Large intestine (tissue), 3 donors: ENCODE measurements around the gene NSL1. TPM values are rescaled to one million over a fixed set of nuclear protein-coding genes. Genes with fewer than 3 reads are reported as not detected.

Experiments
- DNase-seq, 2 donors: peaks; one replicate each; pipeline versions ENCODE4 v3.0.0 to v3.0.0-alpha.2; 2013
- H3K27ac ChIP-seq: one replicate; pipeline ENCODE4 v1.5.1; 2013; ENCODE audit warnings: low read length
- H3K27me3 ChIP-seq: 2 replicates; pipeline ENCODE4 v1.6.1; 2013; ENCODE audit warnings: low read length; ENCODE audit not compliant: control insufficient read depth, insufficient read depth
- H3K36me3 ChIP-seq: 2 replicates; pipeline ENCODE4 v1.6.1; 2013; ENCODE audit warnings: low read length; ENCODE audit not compliant: control insufficient read depth, insufficient read depth
- H3K4me1 ChIP-seq: one replicate; pipeline ENCODE4 v1.6.1; 2013; ENCODE audit warnings: low read length; ENCODE audit not compliant: control insufficient read depth, insufficient read depth
- H3K4me3 ChIP-seq: one replicate; pipeline ENCODE4 v1.5.1; 2013; ENCODE audit warnings: low read length
- H3K9me3 ChIP-seq: one replicate; pipeline ENCODE4 v1.6.1; 2013; ENCODE audit warnings: mild to moderate bottlenecking, low read depth, low read length, moderate library complexity; ENCODE audit not compliant: control insufficient read depth
- WGBS: methylation state at CpG from one replicate; pipeline ENCODE4 v1.1.5; 2013; ENCODE audit warnings: low lambda C conversion rate; ENCODE audit not compliant: insufficient coverage; 5-methylcytosine and 5-hydroxymethylcytosine counted together
- polyA plus RNA-seq: library from polyadenylated mRNA; unstranded; fragments of 120-200 nt; gene quantifications from one replicate; pipeline ENCODE4 v1.2.1, GENCODE V29; 2013

NSL1 gene
- polyA plus RNA-seq, 1 donor: 34.6 TPM

DNA sequence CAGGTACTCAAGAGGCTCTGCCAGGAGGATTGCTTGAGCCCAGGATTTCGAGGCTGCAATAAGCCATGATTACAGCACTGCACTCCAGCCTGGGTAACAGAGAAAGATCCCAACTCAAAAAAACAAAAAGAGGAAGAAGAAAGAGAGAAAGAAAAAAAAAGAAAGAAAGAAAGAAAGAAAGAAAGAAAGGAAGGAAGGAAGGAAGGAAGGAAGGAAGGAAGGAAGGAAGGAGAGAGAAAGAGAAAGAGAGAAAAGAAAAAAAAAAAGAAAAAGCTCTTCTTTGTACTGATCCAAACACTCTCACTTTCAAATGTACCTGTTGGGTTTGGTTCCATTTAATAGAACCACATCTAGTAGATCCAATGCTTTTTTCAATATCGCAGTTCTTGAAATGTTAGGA, 103.8 kb downstream of the NSL1 start:
- DNase-seq: no peak
- Histone ChIP-seq H3K36me3 (no peaks in the 10 kb centered on the region), H3K9me3 (no peaks in the 10 kb centered on the region), H3K27me3 (peaks cover 15% of the 10 kb centered on the region), H3K4me1 (no peaks in the 10 kb centered on the region), H3K27ac (no peak overlapping the region), H3K4me3 (no peak overlapping the region)
- 80% methylated on average over 1 of the region's 2 CpGs for WGBS

DNA sequence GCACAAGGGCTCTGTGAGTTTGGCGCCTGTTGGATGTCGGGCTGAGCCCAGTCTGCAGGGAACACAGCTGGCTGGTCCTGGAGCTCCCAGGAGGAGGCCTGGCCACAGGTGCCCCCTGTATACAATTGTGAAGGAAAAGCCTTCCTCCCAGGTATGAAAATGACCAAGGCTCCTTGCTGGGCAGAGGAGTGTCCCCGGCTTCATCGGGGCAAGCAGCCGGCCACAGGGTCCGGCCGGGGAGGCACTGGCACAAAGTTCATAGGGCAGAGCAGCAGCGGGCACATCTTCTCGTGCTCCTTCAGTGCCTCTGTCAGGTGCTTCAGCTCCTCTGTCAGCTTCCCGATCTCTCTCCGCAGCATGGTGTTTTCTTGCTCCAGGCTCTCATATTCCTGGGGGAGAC, 105.0 kb downstream of the NSL1 start:
- Histone ChIP-seq H3K27me3 (peaks cover 13% of the 10 kb centered on the region), H3K4me1 (no peaks in the 10 kb centered on the region), H3K27ac (no peak overlapping the region), H3K4me3 (no peak overlapping the region), H3K36me3 (no peaks in the 10 kb centered on the region), H3K9me3 (no peaks in the 10 kb centered on the region)
- DNase-seq: no peak
- 100% methylated on average over 1 of the region's 11 CpGs for WGBS

DNA sequence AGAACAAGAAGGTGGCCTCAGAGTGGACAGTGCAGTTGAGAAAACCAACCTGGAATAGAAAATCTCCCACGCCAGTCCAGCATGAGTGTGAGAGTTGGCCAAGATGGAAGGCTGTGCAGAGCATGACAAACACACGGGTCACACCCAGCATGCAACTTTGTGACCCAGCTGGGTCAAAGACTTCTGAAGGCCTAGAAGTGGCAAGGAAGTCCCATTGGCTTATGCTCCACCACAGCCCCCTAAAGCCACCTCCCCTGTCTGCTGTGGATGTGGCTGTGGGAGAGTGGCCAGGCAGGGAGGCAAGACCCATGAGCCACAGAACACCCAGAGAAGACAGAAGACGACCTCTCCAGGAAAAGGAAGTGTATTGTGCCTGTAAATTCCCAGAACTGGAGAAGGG, 105.5 kb downstream of the NSL1 start:
- Histone ChIP-seq H3K9me3 (no peaks in the 10 kb centered on the region), H3K27me3 (peaks cover 11% of the 10 kb centered on the region), H3K27ac (no peak overlapping the region), H3K4me1 (no peaks in the 10 kb centered on the region), H3K4me3 (no peak overlapping the region), H3K36me3 (no peaks in the 10 kb centered on the region)
- DNase-seq: no peak
- WGBS: no CpG with 5 or more reads among the region's 3 CpGs

DNA sequence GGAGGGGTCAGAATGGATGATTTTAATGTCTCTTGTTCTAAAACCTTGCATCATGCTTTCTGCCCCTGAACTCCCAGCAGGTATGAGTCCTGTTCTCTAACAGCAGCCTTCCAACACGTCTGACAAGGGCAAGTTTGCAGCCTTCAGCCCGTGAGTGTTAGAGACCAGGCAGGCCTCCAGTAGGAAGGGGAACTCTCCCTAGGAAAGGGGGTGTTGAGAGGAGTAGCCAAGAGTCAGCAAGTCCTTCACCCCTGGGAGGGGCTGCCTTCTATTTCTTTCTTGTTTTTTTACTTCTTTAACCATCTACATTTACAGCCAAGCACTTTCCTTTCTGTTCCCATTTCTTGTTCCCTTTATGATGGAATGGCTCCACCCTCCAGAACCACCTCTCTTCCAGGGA, 106.1 kb downstream of the NSL1 start:
- H3K9me3 ChIP-seq: no peaks in the 10 kb centered on the region
- no peak for DNase-seq
- no peak overlapping the region for H3K4me3 ChIP-seq
- WGBS: no CpG with 5 or more reads among the region's 2 CpGs
- peaks cover 7% of the 10 kb centered on the region for H3K27me3 ChIP-seq
- H3K4me1 ChIP-seq: no peaks in the 10 kb centered on the region
- H3K36me3 ChIP-seq: no peaks in the 10 kb centered on the region
- H3K27ac ChIP-seq: no peak overlapping the region

DNA sequence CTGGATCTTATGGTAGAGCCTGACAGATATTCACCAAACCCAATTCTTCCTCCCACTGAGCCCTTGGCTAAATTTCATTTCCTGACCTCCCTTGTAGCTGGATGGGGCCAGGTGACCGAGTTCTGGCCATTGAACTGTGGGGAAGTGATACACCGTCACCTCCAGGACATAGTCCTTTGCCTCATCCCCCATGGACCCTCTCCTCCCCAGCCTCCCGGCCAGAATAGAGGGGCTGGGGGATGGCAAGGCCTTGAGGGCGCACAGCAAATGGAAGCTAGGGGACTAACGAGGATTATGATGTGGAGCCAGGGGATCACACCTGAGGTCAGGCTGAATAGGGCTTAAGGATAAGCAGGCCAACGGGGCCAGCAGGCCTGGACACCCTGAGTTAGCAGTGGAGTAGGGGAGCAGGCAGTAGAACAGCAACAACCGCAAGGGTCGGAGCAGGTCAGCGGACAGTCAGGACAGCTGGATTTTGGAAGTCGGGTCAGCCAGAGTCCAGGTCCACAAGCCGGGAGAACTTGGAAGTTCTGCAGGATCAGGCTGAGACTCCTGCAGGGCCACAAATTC, 107.0 kb downstream of the NSL1 start:
- DNase-seq: no peak
- Histone ChIP-seq H3K36me3 (no peaks in the 10 kb centered on the region), H3K4me1 (no peaks in the 10 kb centered on the region), H3K27me3 (peaks cover 6% of the 10 kb centered on the region), H3K9me3 (no peaks in the 10 kb centered on the region), H3K27ac (no peak overlapping the region), H3K4me3 (no peak overlapping the region)
- no CpG with 5 or more reads among the region's 11 CpGs for WGBS

DNA sequence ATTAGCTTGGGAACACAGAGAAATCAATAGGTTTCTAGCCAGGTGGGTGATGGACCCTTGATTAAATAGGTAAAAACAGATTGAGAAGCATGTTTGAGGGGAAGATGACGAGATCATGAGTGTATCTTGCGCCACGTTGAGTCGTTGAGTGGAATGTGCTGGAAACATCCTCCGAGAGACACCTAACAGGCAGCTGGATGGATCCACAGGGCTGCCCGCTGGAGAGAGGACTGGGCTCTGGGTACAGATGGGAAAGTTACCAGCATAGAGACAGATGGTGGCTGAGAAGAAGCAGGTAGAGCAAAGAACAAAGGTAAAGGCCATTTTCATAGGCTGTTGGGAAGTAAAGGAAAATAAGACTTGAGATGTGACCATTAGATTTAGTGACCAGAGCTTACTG, 107.5 kb downstream of the NSL1 start:
- WGBS: 95% methylated on average over 3 of the region's 6 CpGs
- no peaks in the 10 kb centered on the region for H3K36me3 ChIP-seq
- no peaks in the 10 kb centered on the region for H3K4me1 ChIP-seq
- no peaks in the 10 kb centered on the region for H3K9me3 ChIP-seq
- no peak overlapping the region for H3K27ac ChIP-seq
- peaks cover 6% of the 10 kb centered on the region for H3K27me3 ChIP-seq
- DNase-seq: no peak
- H3K4me3 ChIP-seq: no peak overlapping the region

DNA sequence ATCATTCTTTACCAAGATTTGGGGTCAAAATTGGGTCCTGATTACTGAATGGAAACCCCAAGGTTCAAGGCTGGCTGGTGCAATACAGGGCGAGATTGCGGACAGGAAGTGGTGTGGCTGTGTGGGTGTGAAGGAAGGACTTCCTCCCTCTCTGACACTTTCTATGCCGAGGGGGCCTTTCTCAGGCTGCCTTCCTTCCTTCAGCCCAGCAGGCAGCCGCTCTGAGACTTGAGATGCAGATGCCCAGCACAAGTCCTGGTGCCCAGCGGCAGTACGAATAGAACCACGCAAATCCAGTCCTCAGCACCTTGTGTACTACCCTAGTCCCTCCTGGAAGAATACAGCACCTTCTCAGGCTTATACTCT, 108.2 kb downstream of the NSL1 start:
- Histone ChIP-seq H3K4me3 (no peak overlapping the region), H3K27ac (no peak overlapping the region), H3K9me3 (no peaks in the 10 kb centered on the region), H3K36me3 (no peaks in the 10 kb centered on the region), H3K27me3 (peaks cover 6% of the 10 kb centered on the region), H3K4me1 (no peaks in the 10 kb centered on the region)
- no CpG with 5 or more reads among the region's 7 CpGs for WGBS
- no peak for DNase-seq

DNA sequence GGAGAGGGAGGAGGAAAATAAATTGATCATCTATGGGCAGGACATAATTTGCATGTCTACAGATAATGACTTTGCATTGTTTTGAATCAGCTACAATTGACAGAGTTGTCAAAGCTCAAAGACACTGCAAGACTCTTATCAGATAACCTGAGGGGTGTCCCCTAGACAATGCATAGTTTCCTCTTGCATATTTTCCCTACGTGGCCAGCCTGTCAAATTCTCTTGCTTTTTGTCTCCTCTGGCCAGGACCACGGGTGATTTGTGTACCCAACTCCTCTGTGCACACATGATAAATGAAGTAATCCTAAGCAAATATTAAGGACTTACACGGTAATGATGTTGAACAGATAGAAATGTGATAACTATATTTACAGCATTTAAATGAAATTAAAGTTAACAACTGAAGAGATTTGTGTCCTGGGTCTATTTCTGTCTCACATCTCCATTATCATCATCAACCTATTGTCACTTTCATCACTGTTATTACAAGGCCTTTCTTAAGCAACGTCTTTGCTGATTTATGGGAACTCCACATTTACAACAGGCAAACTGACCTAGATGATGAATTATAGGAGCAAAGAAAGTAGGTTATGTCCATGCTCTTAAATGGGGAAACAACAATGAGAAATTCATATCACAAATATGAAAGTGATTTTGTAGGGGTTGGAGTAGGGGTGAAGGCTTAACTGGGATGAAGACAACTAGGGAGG, 110.7 kb downstream of the NSL1 start:
- no peak for DNase-seq
- no peaks in the 10 kb centered on the region for H3K9me3 ChIP-seq
- no peaks in the 10 kb centered on the region for H3K36me3 ChIP-seq
- H3K4me1 ChIP-seq: no peaks in the 10 kb centered on the region
- no CpG with 5 or more reads among the region's 4 CpGs for WGBS
- H3K27me3 ChIP-seq: peaks cover 6% of the 10 kb centered on the region
- H3K27ac ChIP-seq: no peak overlapping the region
- H3K4me3 ChIP-seq: no peak overlapping the region

DNA sequence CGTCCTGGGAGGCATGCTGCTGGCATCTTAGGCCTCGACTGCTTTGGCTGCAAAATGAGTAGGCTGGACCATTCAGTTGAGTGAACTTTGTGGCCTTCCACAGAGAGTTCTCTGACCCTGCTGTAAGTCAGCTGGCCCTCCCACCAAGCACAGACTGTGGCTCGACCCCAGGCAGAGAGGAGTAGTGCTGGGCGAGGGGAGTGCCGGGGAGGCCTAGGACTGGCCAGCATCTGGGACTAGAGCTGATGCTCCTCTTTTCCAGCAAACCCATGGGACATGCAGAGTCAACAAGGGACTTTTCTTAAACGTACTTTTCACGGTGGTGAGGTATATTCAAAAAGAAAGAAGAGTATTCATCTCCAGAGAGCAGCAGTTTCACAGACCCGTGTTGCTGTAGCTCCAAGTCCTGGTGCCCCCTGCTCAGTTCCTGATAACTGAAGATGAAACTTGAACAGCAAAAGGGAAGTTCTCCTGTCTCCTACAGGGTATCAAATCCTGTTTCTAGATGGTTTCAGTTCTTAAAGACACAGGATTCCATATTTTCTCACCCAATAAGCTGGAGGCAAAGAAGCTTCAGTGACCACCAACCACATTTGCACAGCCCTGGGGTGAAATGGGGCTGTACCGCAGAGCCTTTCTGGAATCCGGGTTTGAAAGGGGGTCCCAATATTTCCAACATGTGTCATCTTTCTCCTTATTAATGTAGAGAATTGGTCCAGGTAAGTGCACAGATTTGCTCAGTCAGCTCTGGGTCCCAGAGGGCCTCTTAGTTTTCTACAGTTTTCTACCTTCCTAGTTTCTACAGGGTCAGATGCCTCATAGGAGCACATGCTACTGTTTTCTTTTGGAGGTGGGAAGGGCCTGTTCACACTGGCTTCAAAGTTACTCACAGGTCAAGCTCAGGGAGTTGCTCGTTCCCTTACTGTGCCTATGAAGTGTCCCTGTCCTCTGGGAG, 112.8 kb downstream of the NSL1 start:
- no peaks in the 10 kb centered on the region for H3K4me1 ChIP-seq
- DNase-seq: no peak
- WGBS: no CpG with 5 or more reads among the region's 11 CpGs
- no peaks in the 10 kb centered on the region for H3K9me3 ChIP-seq
- H3K4me3 ChIP-seq: no peak overlapping the region
- H3K27me3 ChIP-seq: peaks cover 6% of the 10 kb centered on the region
- no peaks in the 10 kb centered on the region for H3K36me3 ChIP-seq
- H3K27ac ChIP-seq: no peak overlapping the region

DNA sequence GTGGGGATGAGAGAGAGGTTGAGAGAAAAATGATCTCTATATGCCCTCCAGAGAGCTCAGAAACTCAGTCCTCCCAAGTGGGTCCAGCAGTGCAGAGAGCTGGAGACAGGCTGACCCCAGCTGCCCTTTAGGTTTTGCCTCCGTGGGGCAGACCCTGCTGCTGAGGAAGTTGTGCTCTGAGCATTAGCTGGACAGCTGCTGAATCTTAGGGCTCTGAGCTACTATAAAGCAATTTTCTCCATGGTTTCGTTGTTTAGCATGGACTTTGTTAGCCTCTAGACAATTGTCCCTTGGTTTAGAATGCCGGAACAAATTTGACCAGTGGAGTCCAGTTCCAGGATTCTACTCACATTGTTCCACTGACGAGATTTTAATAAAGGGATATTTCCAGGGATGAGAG, 114.0 kb downstream of the NSL1 start:
- Histone ChIP-seq H3K9me3 (no peaks in the 10 kb centered on the region), H3K36me3 (no peaks in the 10 kb centered on the region), H3K27me3 (peaks cover 3% of the 10 kb centered on the region), H3K4me1 (no peaks in the 10 kb centered on the region), H3K27ac (no peak overlapping the region), H3K4me3 (no peak overlapping the region)
- no CpG with 5 or more reads among the region's 4 CpGs for WGBS
- DNase-seq: no peak
